ENCODE measurements around the gene AFMID. TPM values are rescaled to one million over a fixed set of nuclear protein-coding genes. Genes with fewer than 3 reads are reported as not detected.

AFMID gene
- total RNA-seq, 1 donor: 45.1 TPM

- TF ChIP-seq CTCF (IDR thresholded peaks at IDR 0.05; ENCODE audit: insufficient read depth, low read length): no peak
- DNase-seq (ENCODE audit: low read depth): no peak
- H3K4me3 ChIP-seq (ENCODE audit: low read depth, low read length): no peak overlapping the region
Measured at GRCh38 chr17:78210111-78210510, 22.9 kb downstream of the AFMID start.

GRCh38 chr17:78211032-78211431 is 23.9 kb downstream of the AFMID start:
- TF ChIP-seq CTCF (IDR thresholded peaks at IDR 0.05; ENCODE audit: insufficient read depth, low read length): no peak
- DNase-seq (ENCODE audit: low read depth): no peak
- no peak overlapping the region for H3K4me3 ChIP-seq (ENCODE audit: low read depth, low read length)

- H3K4me3 ChIP-seq (ENCODE audit: low read depth, low read length): peak within 1 kb of the TSS; percentile 81
- peak; percentile 74 for DNase-seq (ENCODE audit: low read depth)
- TF ChIP-seq CTCF (IDR thresholded peaks at IDR 0.05; ENCODE audit: insufficient read depth, low read length): no peak
Measured at GRCh38 chr17:78214016-78214705, 27.0 kb downstream of the AFMID start, which contains the start of gene BIRC5. Gene BIRC5, plus strand, starts transcription at chr17:78214253. Its CDS starts 64 bp downstream, at chr17:78214317.

- H3K4me3 ChIP-seq (ENCODE audit: low read depth, low read length): peak overlapping the region; percentile 81
- TF ChIP-seq CTCF (IDR thresholded peaks at IDR 0.05; ENCODE audit: insufficient read depth, low read length): no peak
- DNase-seq (ENCODE audit: low read depth): no peak
Measured at GRCh38 chr17:78214706-78215061, 27.5 kb downstream of the AFMID start.

- no peak for TF ChIP-seq CTCF (IDR thresholded peaks at IDR 0.05; ENCODE audit: insufficient read depth, low read length)
- no peak overlapping the region for H3K4me3 ChIP-seq (ENCODE audit: low read depth, low read length)
- no peak for DNase-seq (ENCODE audit: low read depth)
Measured at GRCh38 chr17:78219396-78220150, 32.4 kb downstream of the AFMID start.

- TF ChIP-seq CTCF (IDR thresholded peaks at IDR 0.05; ENCODE audit: insufficient read depth, low read length): no peak
- no peak for DNase-seq (ENCODE audit: low read depth)
- H3K4me3 ChIP-seq (ENCODE audit: low read depth, low read length): no peak overlapping the region
Measured at GRCh38 chr17:78223061-78223460, 35.9 kb downstream of the AFMID start.

Measured in fibroblast of the aortic adventitia (primary cell).